K562 treated with DMSO at 1 percent for 4 hours (cell line): Measurements from ENCODE around the gene TXK. TPM values are rescaled to one million over a fixed set of nuclear protein-coding genes. Genes with fewer than 3 reads are reported as not detected.

ENCODE experiments used
- total RNA-seq: library from RNA; unstranded; fragments of 300-600 nt; gene quantifications from 2 replicates; pipeline ENCODE4 v1.2.3, GENCODE V29; 2022; ENCODE audit not compliant: insufficient read depth

TXK gene
- total RNA-seq, result 2.6 and 3.7 TPM in 2 replicates

DNA sequence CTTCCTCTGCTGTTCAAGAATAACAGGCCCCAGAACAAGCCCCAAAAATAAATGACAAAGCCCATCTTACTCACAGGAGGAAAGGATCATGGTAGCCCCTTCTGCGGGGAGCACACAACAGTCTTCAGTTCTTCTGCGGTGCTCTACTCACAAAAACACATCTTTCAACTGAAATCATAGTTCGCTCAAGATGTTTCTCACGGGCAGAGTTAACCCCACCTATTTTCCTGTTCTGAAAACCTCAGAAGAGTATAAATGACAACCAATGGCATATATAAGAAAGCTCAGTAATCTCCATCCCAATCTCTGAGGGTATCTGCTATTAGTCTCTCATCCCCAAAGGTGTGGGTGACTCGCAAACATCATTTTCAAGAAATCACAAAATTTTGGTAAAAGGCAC is at the start of gene TXK:
TXK (minus strand) TSS at position 170 of the 400 bp plus-strand sequence; CDS start at position 90, 80 bp downstream.

Other genes with a start within 250 kb of the TXK start
- gene NFXL1, start 219.7 kb downstream of the TXK start, total RNA-seq, result 7.4 and 8.8 TPM in 2 replicates
- not detected in 2 replicates for gene CNGA1, start 117.6 kb downstream of the TXK start, total RNA-seq
- not detected in 2 replicates for gene NIPAL1, start 117.5 kb downstream of the TXK start, total RNA-seq
- 3.5 and 3.8 TPM in 2 replicates for gene TEC, start 135.6 kb upstream of the TXK start, total RNA-seq
- gene SLAIN2, start 207.3 kb upstream of the TXK start, total RNA-seq, result 55.7 and 58.6 TPM in 2 replicates